Thoracic aorta (tissue), 2 donors: ENCODE results near the gene PHLDA3. TPM values are rescaled to one million over a fixed set of nuclear protein-coding genes. Genes with fewer than 3 reads are reported as not detected.

Source experiments
- ATAC-seq: fragments of 150-250 bp; one replicate; pipeline ENCODE4 v1.8.0; 2017; ENCODE audit warnings: low read depth; ENCODE audit not compliant: insufficient number of reproducible peaks, low FRiP score
- DNase-seq: peaks from one replicate; pipeline ENCODE4 v3.0.0-alpha.2; 2020; ENCODE audit warnings: low spot score
- H3K27ac ChIP-seq, 2 donors: fragments of 200-600 bp; sonication (generic); 1 replicate in 1 of 2; 2 replicates in 1 of 2; pipeline ENCODE4 v1.5.1; 2016; ENCODE audit warnings: mild to moderate bottlenecking in 2 of 2, moderate library complexity in 2 of 2
- H3K27me3 ChIP-seq: fragments of 200-600 bp; sonication (generic); replicated peaks from 2 replicates; pipeline ENCODE4 v1.6.0; 2016; ENCODE audit warnings: mild to moderate bottlenecking; ENCODE audit not compliant: insufficient read depth
- H3K36me3 ChIP-seq: fragments of 200-600 bp; sonication (generic); one replicate; pipeline ENCODE4 v1.5.1; 2016
- H3K4me1 ChIP-seq, 2 donors: fragments of 200-600 bp; sonication (generic); 1 replicate in 1 of 2; 2 replicates in 1 of 2; pipeline versions ENCODE4 v1.5.1 to v1.6.0; 2016; ENCODE audit warnings: low read depth in 2 of 2, mild to moderate bottlenecking in 1 of 2; ENCODE audit not compliant: control insufficient read depth in 1 of 2
- H3K4me3 ChIP-seq: fragments of 200-600 bp; sonication (generic); 2 replicates; pipeline ENCODE4 v1.5.1; 2016; ENCODE audit warnings: mild to moderate bottlenecking
- H3K9me3 ChIP-seq: fragments of 200-600 bp; sonication (generic); 2 replicates; pipeline ENCODE4 v1.5.1; 2016
- total RNA-seq, 2 donors: library from RNA; depleted of rRNA; stranded (reverse); fragments of >200 nt; gene quantifications; one replicate each; pipeline versions ENCODE4 v1.1.0 to v1.2.3, GENCODE V29; 2016
- TF ChIP-seq, protein P1 (sequence below): fragments of 200-600 bp; sonication (generic); IDR thresholded peaks from one replicate; pipeline ENCODE4 v1.5.1; 2019; ENCODE audit warnings: antibody characterized with exemption

Gene PHLDA3
- total RNA-seq, 2 donors from 2014 or later = 65.7 to 134 TPM

DNA sequence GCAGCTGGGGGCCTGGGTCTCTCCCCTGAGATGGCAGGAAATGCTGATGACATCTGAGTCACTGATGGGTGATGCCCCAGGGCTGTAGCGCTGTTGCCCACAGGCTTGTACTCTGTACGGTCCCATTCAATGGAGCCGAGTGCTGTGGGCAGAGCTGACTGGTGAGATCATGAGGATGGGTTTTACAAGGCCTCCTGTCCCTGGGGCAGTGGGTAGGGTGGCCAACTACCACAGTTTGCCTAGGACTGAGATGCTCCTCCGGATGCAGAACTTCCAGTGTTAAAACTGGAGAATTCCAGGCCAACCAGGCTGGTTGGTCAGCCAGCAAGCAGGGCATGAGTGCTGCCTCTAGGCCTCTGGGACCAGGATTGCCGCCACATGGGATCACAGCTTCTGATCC, 9.2 kb downstream of the PHLDA3 start:
- TF ChIP-seq, protein P1, sequence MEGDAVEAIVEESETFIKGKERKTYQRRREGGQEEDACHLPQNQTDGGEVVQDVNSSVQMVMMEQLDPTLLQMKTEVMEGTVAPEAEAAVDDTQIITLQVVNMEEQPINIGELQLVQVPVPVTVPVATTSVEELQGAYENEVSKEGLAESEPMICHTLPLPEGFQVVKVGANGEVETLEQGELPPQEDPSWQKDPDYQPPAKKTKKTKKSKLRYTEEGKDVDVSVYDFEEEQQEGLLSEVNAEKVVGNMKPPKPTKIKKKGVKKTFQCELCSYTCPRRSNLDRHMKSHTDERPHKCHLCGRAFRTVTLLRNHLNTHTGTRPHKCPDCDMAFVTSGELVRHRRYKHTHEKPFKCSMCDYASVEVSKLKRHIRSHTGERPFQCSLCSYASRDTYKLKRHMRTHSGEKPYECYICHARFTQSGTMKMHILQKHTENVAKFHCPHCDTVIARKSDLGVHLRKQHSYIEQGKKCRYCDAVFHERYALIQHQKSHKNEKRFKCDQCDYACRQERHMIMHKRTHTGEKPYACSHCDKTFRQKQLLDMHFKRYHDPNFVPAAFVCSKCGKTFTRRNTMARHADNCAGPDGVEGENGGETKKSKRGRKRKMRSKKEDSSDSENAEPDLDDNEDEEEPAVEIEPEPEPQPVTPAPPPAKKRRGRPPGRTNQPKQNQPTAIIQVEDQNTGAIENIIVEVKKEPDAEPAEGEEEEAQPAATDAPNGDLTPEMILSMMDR = no peak
- DNase-seq (no peak), ATAC-seq (no peak)
- Histone ChIP-seq H3K27ac (peak overlapping the region; percentile 95 to 97), H3K9me3 (no peaks in the 10 kb centered on the region), H3K4me1 (peaks cover 23 to 62% of the 10 kb centered on the region in 2 donors), H3K27me3 (no peaks in the 10 kb centered on the region), H3K36me3 (peaks cover 7% of the 10 kb centered on the region), H3K4me3 (no peak overlapping the region)

DNA sequence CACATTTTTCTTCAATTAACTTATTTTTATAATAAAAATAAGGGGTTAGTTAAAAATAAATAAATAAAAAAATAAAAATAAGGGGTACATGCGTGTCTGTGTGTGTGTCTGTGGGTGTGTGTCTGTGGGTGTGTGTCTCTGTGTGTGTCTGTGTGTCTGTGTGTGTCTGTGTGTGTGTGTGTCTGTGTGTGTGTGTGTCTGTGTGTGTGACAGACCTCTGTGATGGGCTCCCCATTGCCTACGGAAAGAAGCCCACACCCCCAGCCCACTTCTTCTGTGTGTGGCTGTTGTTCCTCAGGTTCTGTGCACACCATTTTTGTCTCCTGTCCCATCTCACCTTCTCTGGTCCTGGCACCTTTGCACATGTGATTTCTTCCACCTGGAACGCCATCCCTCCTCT, 9.9 kb downstream of the PHLDA3 start:
- Histone ChIP-seq H3K36me3 (no peaks in the 10 kb centered on the region), H3K4me3 (no peak overlapping the region), H3K27me3 (no peaks in the 10 kb centered on the region), H3K9me3 (no peaks in the 10 kb centered on the region), H3K4me1 (peaks cover 23 to 59% of the 10 kb centered on the region in 2 donors), H3K27ac (peak overlapping the region; percentile 95 to 97)
- no peak for ATAC-seq
- TF ChIP-seq, protein P1 = no peak
- no peak for DNase-seq

DNA sequence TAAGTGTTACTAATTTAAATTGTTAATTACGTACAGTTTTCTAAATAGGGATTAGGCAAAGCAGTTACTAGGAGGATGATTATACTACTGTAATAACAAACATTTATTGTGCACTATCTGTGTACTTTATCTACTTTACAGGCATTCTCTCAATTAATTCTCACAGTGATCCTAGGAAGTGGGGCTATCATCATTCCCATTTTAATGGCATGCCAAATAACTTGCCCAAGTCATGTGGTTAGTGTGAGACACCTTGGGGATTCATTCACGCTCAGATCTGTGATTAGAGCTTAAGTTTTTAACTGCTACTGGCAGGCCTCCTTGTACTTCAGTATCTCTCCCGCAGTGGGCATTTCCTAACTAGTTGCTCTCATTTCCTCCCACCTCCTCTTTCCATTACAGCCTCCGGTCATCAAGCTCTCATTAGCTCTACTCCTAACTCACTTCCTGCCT, 11.5 kb downstream of the PHLDA3 start:
- Histone ChIP-seq H3K9me3 (no peaks in the 10 kb centered on the region), H3K4me3 (no peak overlapping the region), H3K27me3 (no peaks in the 10 kb centered on the region), H3K27ac (no peak overlapping the region), H3K36me3 (no peaks in the 10 kb centered on the region), H3K4me1 (peaks cover 15 to 44% of the 10 kb centered on the region in 2 donors)
- DNase-seq (no peak), ATAC-seq (no peak)
- TF ChIP-seq, protein P1 = no peak

DNA sequence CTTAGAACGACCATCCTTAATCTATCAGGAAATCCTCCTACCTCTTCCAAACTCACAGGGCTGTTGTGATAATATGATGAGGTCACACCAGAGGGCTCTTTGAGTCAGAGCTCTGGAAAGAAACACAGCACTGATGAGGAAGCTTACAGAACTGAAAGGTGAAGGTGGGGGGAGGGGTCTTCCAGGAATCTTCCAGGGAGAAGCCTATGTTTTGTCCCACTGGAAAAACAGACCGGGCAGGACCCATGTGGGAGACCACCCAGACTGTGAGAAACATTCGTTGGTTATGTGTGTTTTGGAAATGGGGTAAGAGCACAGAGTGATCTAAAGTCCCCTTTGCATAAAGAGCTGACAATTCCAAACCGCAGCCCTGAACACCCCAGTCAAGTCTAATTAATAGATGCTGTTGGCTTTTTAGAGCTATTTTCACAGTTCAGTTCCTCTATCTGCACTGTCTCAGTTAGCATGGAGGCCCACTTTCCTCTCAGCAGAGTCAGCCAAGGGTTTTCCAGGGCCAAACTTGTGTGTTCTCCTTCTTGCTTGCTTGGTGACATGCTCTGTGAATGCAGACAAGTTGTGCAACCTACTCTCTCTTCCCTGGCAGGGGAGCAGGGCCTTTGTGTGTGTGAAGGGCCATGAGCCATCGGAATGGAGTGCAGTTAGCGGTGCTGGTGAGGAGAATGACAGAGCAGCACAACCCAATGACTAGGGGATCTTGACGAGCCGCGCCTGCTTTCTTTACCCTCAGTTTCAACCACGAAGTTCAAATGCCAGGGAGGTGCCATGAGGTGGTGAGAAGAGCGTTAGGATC, 12.3 kb downstream of the PHLDA3 start:
- H3K27me3 ChIP-seq = no peaks in the 10 kb centered on the region

DNA sequence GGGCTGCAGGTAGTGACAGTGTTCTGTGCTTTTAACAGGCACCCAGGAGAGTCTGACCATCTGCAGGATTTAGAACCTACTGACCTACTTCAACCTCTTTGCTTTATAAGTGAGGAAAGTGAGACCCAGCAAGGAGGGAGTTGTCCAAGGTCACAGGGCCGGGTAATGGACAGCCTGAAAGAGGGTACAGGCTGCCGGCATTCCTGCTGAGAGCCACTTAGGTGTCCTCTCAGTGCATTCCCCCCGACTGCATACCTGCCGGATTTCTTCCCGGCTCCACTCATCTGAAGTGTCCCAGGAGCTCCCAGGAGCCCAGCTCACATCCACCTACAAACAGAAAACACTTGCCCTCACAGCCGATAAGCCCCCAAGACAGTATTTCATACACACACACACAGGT, 13.9 kb downstream of the PHLDA3 start:
- ATAC-seq = no peak

More for the DNA sequence above, 12.3 kb downstream of the PHLDA3 start:
- no peak for DNase-seq
- Histone ChIP-seq H3K27ac (peak overlapping the region; percentile 37 to 55), H3K4me1 (peaks cover 9 to 37% of the 10 kb centered on the region in 2 donors), H3K4me3 (no peak overlapping the region), H3K36me3 (no peaks in the 10 kb centered on the region), H3K9me3 (no peaks in the 10 kb centered on the region)
- TF ChIP-seq, protein P1 = no peak
- ATAC-seq = no peak

More for the DNA sequence above, 13.9 kb downstream of the PHLDA3 start:
- TF ChIP-seq, protein P1 = no peak
- Histone ChIP-seq H3K36me3 (no peaks in the 10 kb centered on the region), H3K27me3 (no peaks in the 10 kb centered on the region), H3K27ac (no peak overlapping the region), H3K9me3 (no peaks in the 10 kb centered on the region), H3K4me1 (peaks cover 6 to 36% of the 10 kb centered on the region in 2 donors), H3K4me3 (no peak overlapping the region)
- DNase-seq = no peak
